GM23338 (cell line): Measurements from ENCODE around the gene SC5D. TPM values are rescaled to one million over a fixed set of nuclear protein-coding genes. Genes with fewer than 3 reads are reported as not detected.

Source experiments
- ATAC-seq: fragments of 200-7000 bp; cut with Tn5 transposase; 3 replicates; pipeline ENCODE4 v1.9.1; 2020
- DNase-seq: peaks from one replicate; pipeline ENCODE4 v3.0.0-alpha.2; 2015; ENCODE audit warnings: low spot score
- H2AFZ ChIP-seq: fragments of 200-600 bp; sonication (generic); 2 replicates; pipeline ENCODE4 v1.8.0; 2016; ENCODE audit warnings: antibody characterized with exemption, mild to moderate bottlenecking, moderate library complexity
- H3F3A ChIP-seq: fragments of 200-600 bp; sonication (generic); replicated peaks from 2 replicates; pipeline ENCODE4 v1.8.0; 2017; ENCODE audit warnings: antibody characterized with exemption, mixed run types, low read depth
- H3K27ac ChIP-seq: fragments of 200-600 bp; sonication (generic); 2 replicates; pipeline ENCODE4 v1.6.1; 2016; ENCODE audit warnings: low read depth
- H3K27me3 ChIP-seq: fragments of 200-600 bp; sonication (generic); 2 replicates; pipeline ENCODE4 v1.8.0; 2016; ENCODE audit warnings: mild to moderate bottlenecking, mixed run types, moderate library complexity; ENCODE audit not compliant: insufficient read depth
- H3K36me3 ChIP-seq: fragments of 200-600 bp; sonication (generic); 2 replicates; pipeline ENCODE4 v1.8.0; 2016; ENCODE audit warnings: mild to moderate bottlenecking; ENCODE audit not compliant: insufficient read depth
- H3K4me1 ChIP-seq: fragments of 200-600 bp; sonication (generic); 2 replicates; pipeline ENCODE4 v1.8.0; 2016; ENCODE audit warnings: mild to moderate bottlenecking, moderate library complexity; ENCODE audit not compliant: insufficient read depth
- H3K4me2 ChIP-seq: fragments of 200-600 bp; sonication (generic); 2 replicates; pipeline ENCODE4 v1.7.1; 2017; ENCODE audit warnings: mixed run types
- H3K4me3 ChIP-seq: fragments of 200-600 bp; sonication (generic); 2 replicates; pipeline ENCODE4 v1.6.1; 2016; ENCODE audit warnings: mixed run types
- H3K79me2 ChIP-seq: fragments of 200-600 bp; sonication (generic); replicated peaks from 2 replicates; pipeline ENCODE4 v1.8.0; 2017; ENCODE audit warnings: mild to moderate bottlenecking; ENCODE audit not compliant: insufficient read depth
- H3K9me2 ChIP-seq: fragments of 200-600 bp; sonication (generic); 2 replicates; pipeline ENCODE4 v1.8.0; 2017; ENCODE audit not compliant: insufficient read depth
- H4K20me1 ChIP-seq: fragments of 200-600 bp; sonication (generic); replicated peaks from 2 replicates; pipeline ENCODE4 v1.8.0; 2017; ENCODE audit warnings: mild to moderate bottlenecking; ENCODE audit not compliant: insufficient read depth
- H3K27ac Mint-ChIP-seq: 2 replicates; pipeline ENCODE4 v1.8.0; 2020; ENCODE audit warnings: inconsistent platforms, mild to moderate bottlenecking, moderate library complexity, mixed read lengths
- H3K27me3 Mint-ChIP-seq: 3 replicates; pipeline ENCODE4 v1.8.0; 2022; ENCODE audit warnings: low read depth, mild to moderate bottlenecking, moderate library complexity, mixed read lengths, inconsistent platforms; ENCODE audit not compliant: insufficient read depth, poor library complexity
- H3K36me3 Mint-ChIP-seq: 3 replicates; pipeline ENCODE4 v1.8.0; 2021; ENCODE audit warnings: low read depth, mild to moderate bottlenecking, inconsistent platforms, moderate library complexity, mixed read lengths
- H3K4me1 Mint-ChIP-seq: 3 replicates; pipeline ENCODE4 v1.8.0; 2020; ENCODE audit warnings: mild to moderate bottlenecking, inconsistent platforms, mixed read lengths
- H3K4me3 Mint-ChIP-seq: 3 replicates; pipeline ENCODE4 v1.8.0; 2021; ENCODE audit warnings: moderate library complexity, mild to moderate bottlenecking, inconsistent platforms, mixed read lengths
- H3K9me3 Mint-ChIP-seq: 3 replicates; pipeline ENCODE4 v1.8.0; 2020; ENCODE audit warnings: moderate library complexity, mild to moderate bottlenecking, inconsistent platforms, mixed read lengths
- CREB1 ChIP-seq: fragments of 250-450 bp; sonication (Bioruptor Pico); IDR thresholded peaks from 2 replicates; pipeline ENCODE4 v1.5.0; 2020; ENCODE audit warnings: low read depth, mild to moderate bottlenecking, moderate library complexity
- CTCF ChIP-seq, 2 experiments: fragments of 200-600 bp in 1 of 2; sonication (generic) in 1 of 2; conservative IDR thresholded peaks; 2 replicates each; pipeline versions ENCODE4 v1.5.1 to v1.6.1; 2016 to 2017; ENCODE audit warnings: antibody characterized with exemption in 2 of 2, low read depth in 2 of 2, mild to moderate bottlenecking in 2 of 2, moderate library complexity in 1 of 2
- EZH2 ChIP-seq: fragments of 200-600 bp; sonication (generic); IDR thresholded peaks from one replicate; pipeline ENCODE4 v1.8.0; 2017; ENCODE audit warnings: antibody characterized with exemption, mild to moderate bottlenecking, low read depth; ENCODE audit not compliant: unreplicated experiment
- EZH2phosphoT487 ChIP-seq: fragments of 200-600 bp; sonication (generic); IDR thresholded peaks from one replicate; pipeline ENCODE4 v1.8.1; 2018; ENCODE audit warnings: antibody characterized with exemption; ENCODE audit not compliant: unreplicated experiment
- JUNB ChIP-seq: IDR thresholded peaks from one replicate; pipeline ENCODE4 v1.6.1; 2016; ENCODE audit warnings: antibody characterized with exemption; ENCODE audit not compliant: unreplicated experiment
- NANOG ChIP-seq: IDR thresholded peaks from 2 replicates; pipeline ENCODE4 v1.6.1; 2016; ENCODE audit warnings: antibody characterized with exemption, borderline replicate concordance
- POLR2AphosphoS5 ChIP-seq: IDR thresholded peaks from 2 replicates; pipeline ENCODE4 v1.6.1; 2016; ENCODE audit warnings: antibody characterized with exemption, low read depth
- STAT1 ChIP-seq: IDR thresholded peaks from one replicate; pipeline ENCODE4 v1.6.1; 2016; ENCODE audit warnings: antibody characterized with exemption; ENCODE audit not compliant: unreplicated experiment
- ZNF114 ChIP-seq: fragments of 250-450 bp; sonication (Bioruptor Pico); IDR thresholded peaks from 2 replicates; pipeline ENCODE4 v1.5.0; 2020; ENCODE audit warnings: mild to moderate bottlenecking, moderate library complexity
- ZNF331 ChIP-seq: fragments of 250-450 bp; sonication (Bioruptor Pico); IDR thresholded peaks from 2 replicates; pipeline ENCODE4 v1.5.0; 2020; ENCODE audit warnings: low read depth, mild to moderate bottlenecking, moderate library complexity
- ZNF462 ChIP-seq: fragments of 250-450 bp; sonication (Bioruptor Pico); IDR thresholded peaks from 2 replicates; pipeline ENCODE4 v1.5.0; 2020; ENCODE audit warnings: mild to moderate bottlenecking, moderate library complexity
- polyA plus RNA-seq: library from polyadenylated mRNA; unstranded; fragments of >200 nt; fragmentation: Nextera tagmentation; extraction: Ambion mirVana; gene quantifications from 2 replicates; pipeline ENCODE4 v1.2.1, GENCODE V29; 2016
- total RNA-seq: library from RNA; depleted of rRNA; stranded (reverse); fragments of >200 nt; shearing (Covaris generic); gene quantifications from 2 replicates; pipeline ENCODE4 v1.2.3, GENCODE V29; 2014
- TF ChIP-seq, protein P1 (sequence below): IDR thresholded peaks from 2 replicates; pipeline ENCODE4 v1.6.1; 2016; ENCODE audit warnings: antibody characterized with exemption
- TF ChIP-seq, protein P2 (sequence below): IDR thresholded peaks from one replicate; pipeline ENCODE4 v1.6.1; 2018; ENCODE audit warnings: antibody characterized with exemption; ENCODE audit not compliant: unreplicated experiment

Gene SC5D
- total and polyA plus RNA-seq, 2 experiments from 2014 or later = 79.0 to 138 TPM

DNA sequence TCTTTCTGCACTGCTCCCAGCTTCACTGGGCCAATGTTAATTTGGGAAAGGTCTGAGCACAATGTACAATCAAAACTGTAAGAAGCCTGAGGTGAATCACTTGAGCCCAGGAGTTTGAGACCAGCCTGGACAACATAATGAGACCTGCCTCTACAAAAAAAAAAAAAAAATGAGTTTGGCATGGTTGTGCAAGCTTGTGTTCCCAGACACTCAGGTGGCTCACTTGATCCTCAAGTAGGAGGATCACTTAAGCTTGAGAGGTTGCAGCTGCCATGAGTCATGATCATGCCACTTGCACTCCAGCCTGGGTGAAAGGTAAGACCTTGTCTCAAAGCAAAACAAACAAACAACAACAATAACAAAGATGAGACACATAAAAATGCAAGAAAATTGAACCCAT, 38.6 kb upstream of the SC5D start:
- H3K4me3 Mint-ChIP-seq = no peak overlapping the region
- Histone ChIP-seq H3K4me1 (peaks cover 4% of the 10 kb centered on the region; the same call in 1 of the 2 replicates), H3K79me2 (no peaks in the 10 kb centered on the region), H3K9me2 (no peaks in the 10 kb centered on the region), H3K36me3 (no peaks in the 10 kb centered on the region; the same call in 1 of the 2 replicates), H3K4me3 (no peak overlapping the region), H3K27ac (no peak overlapping the region), H3K4me2 (no peak overlapping the region), H2AFZ (no peak overlapping the region), H3K27me3 (no peaks in the 10 kb centered on the region), H3F3A (no peaks in the 10 kb centered on the region), H4K20me1 (no peaks in the 10 kb centered on the region)
- peaks cover 37% of the 10 kb centered on the region for H3K4me1 Mint-ChIP-seq
- TF ChIP-seq NANOG = no peak
- no peak for TF ChIP-seq ZNF114 (CRISPR knock-in tag)
- TF ChIP-seq CTCF (conservative IDR thresholded peaks at IDR 0.05; ENCODE audit: low read depth in 2 of 2) = no peak
- TF ChIP-seq ZNF331 (CRISPR knock-in tag) = no peak
- no peak for TF ChIP-seq JUNB
- no peak for TF ChIP-seq EZH2phosphoT487
- no peak for TF ChIP-seq ZNF462
- TF ChIP-seq POLR2AphosphoS5 = no peak
- TF ChIP-seq EZH2 = no peak
- TF ChIP-seq STAT1 = no peak
- TF ChIP-seq CREB1 = no peak
- TF ChIP-seq, protein P1, sequence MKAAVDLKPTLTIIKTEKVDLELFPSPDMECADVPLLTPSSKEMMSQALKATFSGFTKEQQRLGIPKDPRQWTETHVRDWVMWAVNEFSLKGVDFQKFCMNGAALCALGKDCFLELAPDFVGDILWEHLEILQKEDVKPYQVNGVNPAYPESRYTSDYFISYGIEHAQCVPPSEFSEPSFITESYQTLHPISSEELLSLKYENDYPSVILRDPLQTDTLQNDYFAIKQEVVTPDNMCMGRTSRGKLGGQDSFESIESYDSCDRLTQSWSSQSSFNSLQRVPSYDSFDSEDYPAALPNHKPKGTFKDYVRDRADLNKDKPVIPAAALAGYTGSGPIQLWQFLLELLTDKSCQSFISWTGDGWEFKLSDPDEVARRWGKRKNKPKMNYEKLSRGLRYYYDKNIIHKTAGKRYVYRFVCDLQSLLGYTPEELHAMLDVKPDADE = no peak
- TF ChIP-seq, protein P2, sequence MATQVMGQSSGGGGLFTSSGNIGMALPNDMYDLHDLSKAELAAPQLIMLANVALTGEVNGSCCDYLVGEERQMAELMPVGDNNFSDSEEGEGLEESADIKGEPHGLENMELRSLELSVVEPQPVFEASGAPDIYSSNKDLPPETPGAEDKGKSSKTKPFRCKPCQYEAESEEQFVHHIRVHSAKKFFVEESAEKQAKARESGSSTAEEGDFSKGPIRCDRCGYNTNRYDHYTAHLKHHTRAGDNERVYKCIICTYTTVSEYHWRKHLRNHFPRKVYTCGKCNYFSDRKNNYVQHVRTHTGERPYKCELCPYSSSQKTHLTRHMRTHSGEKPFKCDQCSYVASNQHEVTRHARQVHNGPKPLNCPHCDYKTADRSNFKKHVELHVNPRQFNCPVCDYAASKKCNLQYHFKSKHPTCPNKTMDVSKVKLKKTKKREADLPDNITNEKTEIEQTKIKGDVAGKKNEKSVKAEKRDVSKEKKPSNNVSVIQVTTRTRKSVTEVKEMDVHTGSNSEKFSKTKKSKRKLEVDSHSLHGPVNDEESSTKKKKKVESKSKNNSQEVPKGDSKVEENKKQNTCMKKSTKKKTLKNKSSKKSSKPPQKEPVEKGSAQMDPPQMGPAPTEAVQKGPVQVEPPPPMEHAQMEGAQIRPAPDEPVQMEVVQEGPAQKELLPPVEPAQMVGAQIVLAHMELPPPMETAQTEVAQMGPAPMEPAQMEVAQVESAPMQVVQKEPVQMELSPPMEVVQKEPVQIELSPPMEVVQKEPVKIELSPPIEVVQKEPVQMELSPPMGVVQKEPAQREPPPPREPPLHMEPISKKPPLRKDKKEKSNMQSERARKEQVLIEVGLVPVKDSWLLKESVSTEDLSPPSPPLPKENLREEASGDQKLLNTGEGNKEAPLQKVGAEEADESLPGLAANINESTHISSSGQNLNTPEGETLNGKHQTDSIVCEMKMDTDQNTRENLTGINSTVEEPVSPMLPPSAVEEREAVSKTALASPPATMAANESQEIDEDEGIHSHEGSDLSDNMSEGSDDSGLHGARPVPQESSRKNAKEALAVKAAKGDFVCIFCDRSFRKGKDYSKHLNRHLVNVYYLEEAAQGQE = no peak
- H3K27ac Mint-ChIP-seq = no peak overlapping the region
- H3K36me3 Mint-ChIP-seq = peaks cover 14% of the 10 kb centered on the region; the same call in 2 of the 3 replicates
- H3K27me3 Mint-ChIP-seq = peaks cover 5% of the 10 kb centered on the region
- H3K9me3 Mint-ChIP-seq = peaks cover 11% of the 10 kb centered on the region
- DNase-seq (no peak), ATAC-seq (no peak)
